Fibroblast of villous mesenchyme (primary cell): ENCODE data around the gene STX11. TPM values are rescaled to one million over a fixed set of nuclear protein-coding genes. Genes with fewer than 3 reads are reported as not detected.

Source experiments
- DNase-seq: peaks from one replicate; pipeline ENCODE4 v3.0.0-alpha.2; 2010; ENCODE audit warnings: low read depth
- H3K4me3 ChIP-seq: 2 replicates; pipeline ENCODE4 v1.5.1; 2011; ENCODE audit warnings: low read depth, mild to moderate bottlenecking, low read length
- total RNA-seq: library from RNA; depleted of rRNA; stranded (reverse); fragments of >200 nt; gene quantifications from 2 replicates; pipeline ENCODE4 v1.2.3, GENCODE V29; 2012
- TF ChIP-seq, protein P1 (sequence below): IDR thresholded peaks from 2 replicates; pipeline ENCODE4 v1.5.1; 2012; ENCODE audit warnings: low read depth, mild to moderate bottlenecking, low read length; ENCODE audit not compliant: insufficient read depth

STX11 gene
- total RNA-seq, 1 donor, result 2.2 TPM

DNA sequence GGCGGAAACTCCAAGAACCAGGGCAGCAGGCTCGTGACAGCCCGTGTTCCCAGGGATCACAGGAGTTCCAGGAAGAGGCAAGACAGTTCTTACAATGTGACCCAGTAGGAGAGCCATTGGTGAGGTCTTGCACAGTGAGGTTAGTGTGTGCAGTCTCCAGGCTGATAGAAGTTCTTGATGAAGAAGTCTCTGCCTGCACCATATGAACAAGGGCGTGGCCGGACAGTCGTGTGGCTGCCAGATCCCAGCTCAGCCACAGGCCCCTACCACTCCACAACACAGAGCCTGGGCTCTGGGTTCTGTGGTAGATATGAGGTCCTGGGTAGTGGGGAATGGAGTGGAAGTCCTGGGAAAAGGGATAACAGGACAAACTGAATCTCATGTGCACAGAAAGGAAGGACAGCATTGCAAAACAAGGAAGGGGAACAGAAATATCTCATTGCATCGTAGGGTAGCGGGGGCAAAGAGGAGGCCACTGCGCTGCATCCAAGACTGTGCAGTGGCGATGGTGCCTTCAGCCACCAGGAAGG, 65.2 kb downstream of the STX11 start:
- peak; percentile 41 for DNase-seq

DNA sequence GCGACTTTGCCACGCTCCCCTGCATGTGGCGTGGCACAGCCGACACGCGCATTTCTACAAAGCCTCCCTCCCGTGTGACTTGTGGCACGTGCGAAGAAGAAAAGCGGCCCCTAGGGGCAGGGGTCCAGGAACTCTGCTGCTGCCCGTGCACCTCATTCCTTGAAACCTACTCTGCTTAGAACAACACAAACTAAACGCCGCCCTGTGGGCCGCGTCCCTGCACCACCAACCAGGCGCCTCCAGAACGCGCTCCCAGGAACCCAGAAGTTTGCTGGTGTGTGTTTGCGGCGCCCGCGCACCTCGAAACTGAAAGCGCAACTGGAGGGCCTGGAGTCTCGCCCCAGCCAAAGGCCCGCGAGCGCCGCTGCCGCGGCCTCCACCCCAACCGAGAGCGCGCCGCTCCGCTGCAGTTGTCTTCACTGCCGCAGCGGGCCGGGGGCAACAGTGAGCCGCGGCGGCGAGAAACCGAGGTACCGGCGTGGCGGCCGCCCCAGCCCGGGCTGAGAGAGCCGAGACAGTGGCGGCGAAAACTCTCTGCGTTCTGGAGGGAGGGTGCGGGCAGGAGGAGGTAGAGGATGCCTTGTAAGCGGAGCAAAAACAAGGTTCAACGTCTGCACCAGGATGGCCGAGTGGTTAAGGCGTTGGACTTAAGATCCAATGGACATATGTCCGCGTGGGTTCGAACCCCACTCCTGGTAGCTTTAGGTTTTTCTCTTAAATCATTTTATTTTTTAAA, 65.8 kb downstream of the STX11 start:
- TF ChIP-seq, protein P1, sequence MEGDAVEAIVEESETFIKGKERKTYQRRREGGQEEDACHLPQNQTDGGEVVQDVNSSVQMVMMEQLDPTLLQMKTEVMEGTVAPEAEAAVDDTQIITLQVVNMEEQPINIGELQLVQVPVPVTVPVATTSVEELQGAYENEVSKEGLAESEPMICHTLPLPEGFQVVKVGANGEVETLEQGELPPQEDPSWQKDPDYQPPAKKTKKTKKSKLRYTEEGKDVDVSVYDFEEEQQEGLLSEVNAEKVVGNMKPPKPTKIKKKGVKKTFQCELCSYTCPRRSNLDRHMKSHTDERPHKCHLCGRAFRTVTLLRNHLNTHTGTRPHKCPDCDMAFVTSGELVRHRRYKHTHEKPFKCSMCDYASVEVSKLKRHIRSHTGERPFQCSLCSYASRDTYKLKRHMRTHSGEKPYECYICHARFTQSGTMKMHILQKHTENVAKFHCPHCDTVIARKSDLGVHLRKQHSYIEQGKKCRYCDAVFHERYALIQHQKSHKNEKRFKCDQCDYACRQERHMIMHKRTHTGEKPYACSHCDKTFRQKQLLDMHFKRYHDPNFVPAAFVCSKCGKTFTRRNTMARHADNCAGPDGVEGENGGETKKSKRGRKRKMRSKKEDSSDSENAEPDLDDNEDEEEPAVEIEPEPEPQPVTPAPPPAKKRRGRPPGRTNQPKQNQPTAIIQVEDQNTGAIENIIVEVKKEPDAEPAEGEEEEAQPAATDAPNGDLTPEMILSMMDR, result peak; percentile 74
- DNase-seq, result peak; percentile 98
- peak overlapping the region; percentile 72 for H3K4me3 ChIP-seq

More for the DNA sequence above, 65.2 kb downstream of the STX11 start:
- peak overlapping the region; percentile 72 for H3K4me3 ChIP-seq
- TF ChIP-seq, protein P1, result no peak

DNA sequence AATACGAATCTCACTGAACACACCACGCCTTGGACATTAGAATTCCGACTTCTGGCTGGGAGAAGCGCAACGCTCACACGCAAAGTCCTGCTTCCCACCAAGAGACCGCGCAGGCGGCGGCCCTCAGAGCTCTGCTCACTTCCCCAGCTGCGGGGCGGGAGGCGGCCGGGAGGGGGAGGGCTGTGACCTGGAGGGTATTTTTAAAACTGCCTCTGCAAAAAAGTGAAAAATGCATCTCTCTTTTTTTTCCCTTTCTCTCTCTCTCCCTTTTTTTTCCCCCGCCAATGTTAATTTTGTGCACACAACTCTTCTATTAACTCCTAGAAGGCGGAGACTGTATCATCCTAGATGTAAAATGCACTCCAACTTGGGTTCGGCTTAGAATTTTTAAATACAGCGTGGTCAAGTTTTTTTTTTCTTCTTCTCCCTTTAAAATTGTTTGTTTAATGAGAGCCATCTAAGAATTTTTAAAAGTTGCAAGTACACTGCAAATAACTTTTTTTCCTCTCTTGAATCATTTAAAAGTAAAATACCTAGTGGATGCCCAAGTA, 66.4 kb downstream of the STX11 start:
- peak overlapping the region; percentile 72 for H3K4me3 ChIP-seq
- TF ChIP-seq, protein P1, result peak; percentile 8
- DNase-seq, result no peak

DNA sequence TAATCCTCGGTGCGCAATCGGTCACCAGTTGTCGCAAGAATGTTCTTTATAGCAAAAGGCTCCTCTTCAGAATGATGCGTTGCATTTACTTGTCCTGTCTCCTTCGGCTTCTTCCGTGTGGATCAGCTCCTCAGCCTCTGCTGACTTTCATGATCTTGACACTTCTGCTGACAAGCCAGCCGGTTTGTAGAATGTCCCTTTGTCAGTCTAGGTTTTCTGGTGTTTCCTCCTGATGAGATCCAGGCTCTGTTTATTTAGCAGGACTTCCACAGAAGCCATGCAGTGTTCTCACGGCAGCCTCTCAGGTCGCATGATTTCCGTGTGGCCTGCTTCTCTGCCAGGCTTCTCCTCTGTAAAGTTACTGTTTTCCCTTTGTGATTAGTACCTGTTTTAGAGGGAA, 66.9 kb downstream of the STX11 start:
- H3K4me3 ChIP-seq, result peak overlapping the region; percentile 72
- peak; percentile 30 for DNase-seq
- TF ChIP-seq, protein P1, result no peak

DNA sequence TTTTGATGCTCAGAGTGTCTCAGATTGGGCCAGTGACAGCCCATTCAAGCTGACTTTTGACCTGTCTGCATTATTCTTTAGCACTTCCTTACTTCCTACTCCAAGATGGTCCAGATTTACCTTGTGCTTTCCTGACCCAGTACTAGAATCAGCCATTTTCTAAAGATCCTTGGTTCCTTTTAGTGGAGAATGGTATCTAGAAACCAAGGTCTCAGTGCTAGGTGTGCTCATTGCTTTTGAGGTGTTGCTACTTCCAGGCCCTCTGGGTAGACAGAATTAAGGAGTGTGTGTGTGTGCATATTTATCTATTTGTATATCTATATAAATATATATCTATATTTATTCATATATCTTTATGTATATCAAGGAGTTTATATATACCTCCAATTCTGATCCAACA, 67.5 kb downstream of the STX11 start:
- TF ChIP-seq, protein P1, result no peak
- H3K4me3 ChIP-seq, result no peak overlapping the region
- DNase-seq, result no peak

DNA sequence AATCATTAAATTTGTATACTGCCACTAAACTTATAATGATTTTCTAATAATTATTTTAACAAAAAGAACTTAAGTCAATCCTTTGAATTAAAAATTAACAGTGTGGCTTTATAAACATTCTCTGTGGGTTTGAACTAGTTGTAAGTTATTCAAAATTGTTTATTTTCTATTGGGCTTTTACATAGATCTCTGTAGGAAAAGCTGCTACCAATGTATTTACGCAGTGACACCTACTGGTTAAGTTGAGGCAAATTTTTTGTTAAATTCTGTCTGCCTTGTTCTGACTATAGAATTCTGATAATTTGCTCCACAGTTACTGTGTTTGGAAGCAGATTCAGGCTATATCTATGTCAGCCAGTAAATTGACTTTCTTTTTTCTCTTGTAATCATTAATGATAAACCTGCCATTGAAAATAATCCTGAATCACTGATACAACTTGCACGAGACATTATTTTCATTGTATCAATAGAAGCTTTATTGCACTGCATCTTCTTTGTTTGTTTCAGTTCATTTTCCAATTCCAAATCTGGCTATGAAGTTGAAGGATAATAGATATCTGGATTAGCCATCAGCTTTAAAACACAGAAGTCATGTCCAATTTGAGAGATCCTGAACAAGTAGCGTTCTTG, 68.9 kb downstream of the STX11 start:
- TF ChIP-seq, protein P1, result peak; percentile 61
- DNase-seq, result peak; percentile 63

More for the DNA sequence above, 68.9 kb downstream of the STX11 start:
- H3K4me3 ChIP-seq, result no peak overlapping the region
